GM21786 (cell line): Measurements from ENCODE around the gene ACAD11.

Experiments
- ATAC-seq: cut with Tn5 transposase; IDR thresholded peaks from one replicate; pipeline ENCODE4 v1.9.1; 2021; ENCODE audit not compliant: unreplicated experiment

Gene ACAD11, protein sequence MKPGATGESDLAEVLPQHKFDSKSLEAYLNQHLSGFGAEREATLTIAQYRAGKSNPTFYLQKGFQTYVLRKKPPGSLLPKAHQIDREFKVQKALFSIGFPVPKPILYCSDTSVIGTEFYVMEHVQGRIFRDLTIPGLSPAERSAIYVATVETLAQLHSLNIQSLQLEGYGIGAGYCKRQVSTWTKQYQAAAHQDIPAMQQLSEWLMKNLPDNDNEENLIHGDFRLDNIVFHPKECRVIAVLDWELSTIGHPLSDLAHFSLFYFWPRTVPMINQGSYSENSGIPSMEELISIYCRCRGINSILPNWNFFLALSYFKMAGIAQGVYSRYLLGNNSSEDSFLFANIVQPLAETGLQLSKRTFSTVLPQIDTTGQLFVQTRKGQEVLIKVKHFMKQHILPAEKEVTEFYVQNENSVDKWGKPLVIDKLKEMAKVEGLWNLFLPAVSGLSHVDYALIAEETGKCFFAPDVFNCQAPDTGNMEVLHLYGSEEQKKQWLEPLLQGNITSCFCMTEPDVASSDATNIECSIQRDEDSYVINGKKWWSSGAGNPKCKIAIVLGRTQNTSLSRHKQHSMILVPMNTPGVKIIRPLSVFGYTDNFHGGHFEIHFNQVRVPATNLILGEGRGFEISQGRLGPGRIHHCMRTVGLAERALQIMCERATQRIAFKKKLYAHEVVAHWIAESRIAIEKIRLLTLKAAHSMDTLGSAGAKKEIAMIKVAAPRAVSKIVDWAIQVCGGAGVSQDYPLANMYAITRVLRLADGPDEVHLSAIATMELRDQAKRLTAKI

DNA sequence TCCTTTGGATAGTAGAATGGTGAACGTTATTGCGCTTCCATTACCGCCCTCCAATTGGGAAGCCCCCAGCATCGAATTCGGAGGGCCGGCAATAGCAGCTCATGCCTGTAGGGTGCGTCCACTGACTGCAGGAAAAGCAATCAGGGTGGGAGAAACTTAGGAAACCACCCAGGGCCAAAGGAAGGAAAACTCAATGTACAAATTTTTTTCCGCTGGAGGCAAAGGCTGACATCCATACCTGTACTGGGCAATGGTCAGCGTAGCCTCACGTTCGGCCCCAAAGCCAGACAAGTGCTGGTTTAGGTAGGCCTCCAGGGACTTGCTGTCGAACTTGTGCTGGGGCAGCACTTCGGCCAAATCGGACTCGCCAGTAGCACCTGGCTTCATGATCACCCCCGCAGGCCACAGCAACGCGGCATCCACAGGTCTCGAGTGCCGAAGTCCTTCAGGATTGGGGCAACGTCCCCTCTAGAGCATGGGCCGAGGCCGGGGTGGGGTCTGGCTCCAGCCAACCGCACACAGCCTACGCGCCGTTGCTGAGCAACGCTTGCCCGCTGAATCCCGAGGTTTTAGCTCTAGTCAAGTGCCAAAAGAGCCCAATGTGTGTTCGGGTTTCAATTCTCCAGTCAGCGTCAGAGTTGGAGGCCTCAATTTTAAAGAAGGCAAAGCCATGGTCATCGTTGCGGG is at the start of gene ACAD11:
ACAD11 (minus strand) TSS at position 445 of the 687 bp plus-strand sequence; CDS start at position 387, 58 bp downstream.
- peak; percentile 57 for ATAC-seq

DNA sequence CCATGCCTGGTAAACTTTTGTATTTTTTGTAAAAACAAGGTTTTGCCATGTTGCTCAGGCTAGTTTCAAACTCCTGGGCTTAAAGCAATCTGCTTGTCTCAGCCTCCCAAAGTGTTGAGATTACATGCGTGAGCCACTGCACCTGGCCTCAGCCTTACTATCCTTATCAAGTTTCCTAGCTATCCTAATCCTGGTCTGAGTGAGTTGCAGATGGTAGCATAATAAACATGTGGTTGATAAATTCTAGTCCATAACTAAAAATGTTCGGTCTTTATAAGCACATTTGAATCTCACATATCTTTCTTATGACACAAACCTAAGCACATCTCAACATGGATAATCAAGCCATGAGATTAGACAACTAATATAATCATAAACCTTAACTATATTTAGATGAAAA is 44.1 kb upstream of the ACAD11 start:
- no peak for ATAC-seq

- no peak for ATAC-seq
Measured at GRCh38 chr3:132695422-132695821, 35.8 kb upstream of the ACAD11 start.

DNA sequence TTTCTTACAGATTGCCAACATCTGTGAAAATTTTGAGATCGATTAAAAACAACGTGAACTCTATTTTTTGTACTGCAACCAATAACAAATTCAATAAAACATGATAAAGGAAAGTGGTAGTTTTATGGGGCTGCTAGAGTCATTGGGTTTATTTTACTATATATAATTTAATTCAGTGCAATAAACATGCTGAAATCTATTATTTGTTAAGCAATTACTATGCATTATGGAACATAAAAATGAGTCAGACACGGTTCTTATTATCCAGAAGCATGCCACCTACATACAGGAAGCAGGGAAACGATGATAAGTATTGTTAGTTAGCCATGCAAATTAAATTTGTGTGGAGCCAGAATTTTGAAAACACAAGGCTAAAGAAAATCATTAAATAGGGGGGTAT is 35.4 kb upstream of the ACAD11 start:
- no peak for ATAC-seq

GRCh38 chr3:132690040-132690439 is 30.4 kb upstream of the ACAD11 start:
- ATAC-seq: no peak

- no peak for ATAC-seq
Measured at GRCh38 chr3:132682201-132682600, 22.6 kb upstream of the ACAD11 start.

DNA sequence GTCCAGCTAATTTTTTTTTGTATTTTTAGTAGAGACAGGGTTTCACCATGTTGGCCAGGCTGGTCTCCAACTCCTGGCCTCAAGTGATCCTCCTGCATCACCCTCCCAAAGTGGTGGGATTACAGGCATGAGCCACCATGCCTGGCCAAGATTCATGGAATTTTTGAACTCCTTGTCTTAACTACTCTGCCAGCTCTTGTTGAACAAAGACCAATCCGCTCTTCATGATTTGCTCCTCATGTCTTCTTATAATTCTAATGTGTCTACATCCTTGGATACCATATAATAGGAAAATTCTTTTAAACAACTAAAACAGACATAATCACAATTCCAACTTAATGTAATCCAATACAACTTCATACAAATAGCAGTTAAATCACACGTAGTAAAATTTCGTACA is 21.8 kb upstream of the ACAD11 start:
- ATAC-seq: no peak

GRCh38 chr3:132679911-132680310 is 20.3 kb upstream of the ACAD11 start:
- no peak for ATAC-seq

DNA sequence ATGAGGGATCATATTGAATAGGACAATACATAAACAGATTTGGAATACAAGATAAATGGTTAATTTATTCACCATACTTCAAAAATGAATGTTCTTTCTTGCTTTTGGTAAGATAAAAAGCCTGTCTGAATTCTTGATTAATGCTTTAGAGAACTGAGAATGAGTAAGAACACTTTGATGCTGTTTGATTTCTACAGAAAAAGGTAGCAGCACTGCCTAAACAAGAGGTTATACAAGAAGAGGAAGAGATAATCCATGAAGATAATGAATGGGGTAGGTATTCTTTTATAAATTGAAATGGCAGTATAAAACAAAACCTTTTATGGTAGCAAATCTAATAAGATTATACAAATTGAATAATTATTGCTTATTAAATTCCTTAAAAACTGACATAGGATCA is 15.8 kb upstream of the ACAD11 start:
- no peak for ATAC-seq

- ATAC-seq: no peak
Measured at GRCh38 chr3:132669256-132669777, 9.7 kb upstream of the ACAD11 start.

DNA sequence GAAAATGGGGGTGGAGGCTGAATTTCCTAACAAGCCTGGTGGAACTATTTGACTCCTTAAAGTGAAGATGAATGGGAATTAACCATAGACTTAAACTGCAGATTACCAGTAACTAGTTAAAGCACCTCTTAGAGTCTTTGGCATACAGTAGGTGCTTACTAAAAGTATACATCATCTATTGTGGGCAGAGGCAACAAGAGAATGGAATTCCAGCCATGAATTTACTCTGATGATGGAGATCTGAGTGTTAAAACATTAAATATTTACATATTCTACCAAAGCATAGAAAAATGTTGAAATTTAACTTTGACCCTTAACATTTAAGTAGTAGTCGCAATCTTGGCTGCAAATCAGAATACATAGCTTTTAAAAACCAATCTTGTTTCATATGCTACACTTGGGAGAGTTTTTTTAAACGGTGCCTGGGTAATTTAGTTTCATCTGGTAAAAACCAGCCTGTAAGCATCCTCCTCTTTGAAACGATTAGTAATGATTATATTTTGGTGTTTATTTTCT is 5.7 kb upstream of the ACAD11 start:
- no peak for ATAC-seq

GRCh38 chr3:132662212-132662611 is 2.6 kb upstream of the ACAD11 start:
- ATAC-seq: no peak

- no peak for ATAC-seq
Measured at GRCh38 chr3:132661101-132661500, 1.5 kb upstream of the ACAD11 start.

GRCh38 chr3:132660811-132661070 is 1.1 kb upstream of the ACAD11 start:
- ATAC-seq: no peak

DNA sequence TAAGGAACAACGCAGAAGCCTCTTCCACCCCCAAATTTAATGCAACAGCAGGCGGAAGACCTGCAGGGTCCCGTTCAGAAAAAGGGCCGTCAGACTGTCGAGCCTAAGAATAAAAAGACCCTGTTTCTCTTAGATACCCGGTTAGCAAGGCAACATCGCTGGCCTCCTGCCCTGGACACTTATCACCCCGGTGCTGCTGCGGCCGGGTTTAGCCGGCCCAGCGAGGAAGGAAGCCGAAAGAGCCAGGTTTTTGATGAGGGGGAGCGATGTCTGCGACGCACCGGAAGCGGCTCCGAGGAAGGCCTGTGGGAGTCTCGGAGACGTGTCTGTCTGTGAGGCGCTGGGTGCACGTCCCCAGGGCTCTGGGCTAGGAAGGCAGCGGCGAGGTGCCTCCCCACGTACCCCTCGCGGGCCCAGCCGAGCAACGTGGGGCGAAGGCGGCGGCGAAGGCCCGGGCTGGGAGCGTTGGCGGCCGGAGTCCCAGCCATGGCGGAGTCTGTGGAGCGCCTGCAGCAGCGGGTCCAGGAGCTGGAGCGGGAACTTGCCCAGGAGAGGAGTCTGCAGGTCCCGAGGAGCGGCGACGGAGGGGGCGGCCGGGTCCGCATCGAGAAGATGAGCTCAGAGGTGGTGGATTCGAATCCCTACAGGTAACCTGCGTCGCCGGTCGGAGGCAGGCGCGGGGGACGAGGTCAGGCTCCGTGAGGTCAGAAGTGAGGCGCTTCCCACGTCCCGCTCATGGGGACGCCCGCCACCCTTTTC is 622 bp upstream of the ACAD11 start, which contains the start of gene UBA5:
UBA5 (plus strand) TSS at position 278 of the 759 bp plus-strand sequence; CDS start at position 487, 209 bp downstream.
- ATAC-seq: peak; percentile 68

DNA sequence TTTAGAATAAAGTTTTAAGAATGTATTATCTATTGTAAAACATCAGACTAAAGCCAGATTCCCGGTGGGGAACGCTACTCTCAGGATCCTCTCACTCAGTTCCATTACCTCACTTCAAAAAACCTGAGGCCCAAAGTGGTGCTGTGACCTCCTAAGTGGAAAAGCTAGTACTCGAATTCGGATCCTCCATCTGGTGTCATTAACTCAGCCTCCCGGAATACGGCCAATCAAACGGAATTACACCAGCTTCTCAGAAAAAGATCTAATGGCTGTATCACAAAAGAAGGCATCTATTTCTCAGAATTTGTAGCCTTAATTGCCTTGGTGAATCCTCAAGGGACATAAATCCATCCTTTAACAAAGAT is 627 bp downstream of the ACAD11 start:
- no peak for ATAC-seq

DNA sequence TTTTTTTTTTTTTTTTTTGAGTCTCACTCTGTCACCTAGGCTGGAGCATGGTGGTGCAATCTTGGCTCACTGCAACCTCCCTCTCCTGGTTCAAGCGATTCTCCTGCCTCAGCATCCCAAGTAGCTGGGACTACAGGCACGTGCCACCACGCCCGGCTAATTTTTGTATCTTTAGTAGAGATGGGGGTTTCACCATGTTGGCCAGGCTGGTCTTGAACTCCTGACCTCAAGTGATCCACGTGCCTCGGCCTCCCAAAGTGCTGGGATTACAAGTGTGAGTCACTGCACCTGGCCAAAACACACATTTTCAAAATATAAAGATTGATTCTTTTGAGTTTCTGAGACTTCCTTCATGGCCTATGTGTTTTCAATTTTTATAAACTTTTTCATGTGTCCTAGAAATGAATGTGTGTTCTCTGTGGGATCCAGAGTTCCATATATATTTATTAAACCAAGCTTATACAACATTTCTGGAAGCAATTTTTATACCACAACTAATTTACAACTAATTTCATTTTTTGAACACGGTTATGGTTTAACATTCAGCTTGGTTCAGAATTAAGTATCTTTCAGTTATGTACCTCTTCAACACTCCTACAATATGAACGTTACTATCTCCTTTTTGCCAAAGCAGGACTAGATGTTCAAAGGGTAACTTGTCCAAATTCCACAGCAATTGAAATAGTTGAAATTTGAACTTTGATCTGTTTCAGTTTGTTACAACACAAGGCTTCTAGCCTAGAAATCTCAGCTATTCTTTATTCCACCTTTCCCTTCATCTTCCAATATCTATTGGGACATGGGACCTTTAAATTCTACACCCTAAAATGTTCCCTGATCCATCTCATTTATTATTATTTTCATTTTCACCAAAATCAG is 1.5 kb downstream of the ACAD11 start:
- ATAC-seq: no peak

GRCh38 chr3:132655471-132655870 is 4.1 kb downstream of the ACAD11 start:
- ATAC-seq: no peak

DNA sequence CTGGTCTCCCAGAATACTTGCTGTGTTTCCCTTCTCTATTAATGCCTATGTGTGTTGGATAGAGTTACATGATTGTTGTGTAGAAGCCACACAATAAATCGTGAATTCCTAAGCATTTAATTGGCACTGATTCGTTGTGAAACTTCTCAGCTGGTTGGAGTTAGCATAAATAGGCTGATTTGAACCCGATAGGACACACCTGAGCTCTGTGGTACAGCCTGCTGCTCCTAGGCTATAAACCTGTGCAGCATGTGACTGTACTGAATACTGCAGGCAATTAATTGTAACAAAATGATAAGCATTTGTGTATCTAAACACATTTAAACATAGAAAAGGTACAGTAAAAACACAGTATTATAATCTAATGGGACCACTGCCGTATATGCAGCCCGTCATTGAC is 4.9 kb downstream of the ACAD11 start:
- ATAC-seq: no peak

- ATAC-seq: no peak
Measured at GRCh38 chr3:132654190-132654589, 5.4 kb downstream of the ACAD11 start.
